Measurements from ENCODE around the gene LRRC56.
"Not testable (repeated sequence)": the region's sequence is repeated elsewhere in the genome, so short reads cannot be mapped to it uniquely, and the experiment has no call there.

LRRC56 gene

GRCh38 chr11:559020-559620, 21.8 kb downstream of the LRRC56 start:
- no peak for DNase-seq (ENCODE audit: low spot score)

GRCh38 chr11:559712-560304, 22.5 kb downstream of the LRRC56 start:
- DNase-seq (ENCODE audit: low spot score) = no peak

GRCh38 chr11:560305-561147, 23.2 kb downstream of the LRRC56 start, which contains the start of the genes LMNTD2 and RASSF7:
Gene LMNTD2 (minus strand): TSS chr11:560738. CDS start chr11:560716, 22 bp downstream.
Gene RASSF7 (plus strand): TSS chr11:560970. CDS start chr11:561769, 799 bp downstream.
- peak; percentile 95 for DNase-seq (ENCODE audit: low spot score)

- no peak for DNase-seq (ENCODE audit: low spot score)
Observed at GRCh38 chr11:561148-562003, 24.0 kb downstream of the LRRC56 start.

- no peak for DNase-seq (ENCODE audit: low spot score)
Observed at GRCh38 chr11:562046-562645, 24.8 kb downstream of the LRRC56 start.

- no peak for DNase-seq (ENCODE audit: low spot score)
Observed at GRCh38 chr11:563066-563811, 25.9 kb downstream of the LRRC56 start.

- DNase-seq (ENCODE audit: low spot score) = no peak
Observed at GRCh38 chr11:563812-564578, 26.7 kb downstream of the LRRC56 start.

GRCh38 chr11:565921-566509, 28.7 kb downstream of the LRRC56 start:
- no peak for DNase-seq (ENCODE audit: low spot score)

- DNase-seq (ENCODE audit: low spot score) = no peak
Observed at GRCh38 chr11:567011-567628, 29.8 kb downstream of the LRRC56 start.

GRCh38 chr11:567629-568292, 30.4 kb downstream of the LRRC56 start:
- no peak for DNase-seq (ENCODE audit: low spot score)

GRCh38 chr11:568306-569157, 31.2 kb downstream of the LRRC56 start:
- peak; percentile 96 for DNase-seq (ENCODE audit: low spot score)

- no peak for DNase-seq (ENCODE audit: low spot score)
Observed at GRCh38 chr11:569158-569885, 32.0 kb downstream of the LRRC56 start.

- DNase-seq (ENCODE audit: low spot score) = no peak
Observed at GRCh38 chr11:571802-572185, 34.5 kb downstream of the LRRC56 start.

GRCh38 chr11:573146-573759, 35.9 kb downstream of the LRRC56 start:
- no peak for DNase-seq (ENCODE audit: low spot score)

- not testable (repeated sequence) for DNase-seq (ENCODE audit: low spot score)
Observed at GRCh38 chr11:574031-574570, 36.8 kb downstream of the LRRC56 start.

- DNase-seq (ENCODE audit: low spot score) = no peak
Observed at GRCh38 chr11:574632-575312, 37.4 kb downstream of the LRRC56 start.

Measured in left forelimb (tissue), 1 donor.